ENCODE data around the gene HOTAIR.

DNA sequence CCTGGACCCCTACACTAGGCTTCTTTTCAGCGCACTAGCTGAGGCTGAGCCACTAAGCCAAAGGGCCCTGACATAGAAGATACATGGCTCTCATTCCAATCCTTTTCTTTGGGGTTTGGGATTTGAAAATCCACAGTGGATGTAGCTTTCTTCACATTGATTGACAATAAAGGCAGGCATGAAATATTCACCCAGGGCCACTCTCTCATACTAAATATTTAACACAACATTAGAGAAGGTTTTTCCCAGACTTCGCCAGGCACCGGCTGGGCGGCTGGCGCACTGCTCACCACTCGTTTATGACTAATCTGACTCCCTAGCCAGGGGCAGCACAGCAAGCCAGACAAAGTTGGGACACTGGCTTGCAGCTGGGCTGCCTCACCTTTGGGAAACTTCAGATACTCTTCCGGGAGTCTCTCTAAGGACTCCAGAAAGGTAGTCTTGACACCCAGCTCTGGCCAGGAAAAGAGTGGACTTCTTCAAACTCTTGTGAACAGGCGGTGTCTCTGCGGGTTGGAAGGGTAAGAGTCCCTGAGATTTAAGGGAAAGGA lies 2.5 kb downstream of the HOTAIR start:
- TF ChIP-seq, protein P1, sequence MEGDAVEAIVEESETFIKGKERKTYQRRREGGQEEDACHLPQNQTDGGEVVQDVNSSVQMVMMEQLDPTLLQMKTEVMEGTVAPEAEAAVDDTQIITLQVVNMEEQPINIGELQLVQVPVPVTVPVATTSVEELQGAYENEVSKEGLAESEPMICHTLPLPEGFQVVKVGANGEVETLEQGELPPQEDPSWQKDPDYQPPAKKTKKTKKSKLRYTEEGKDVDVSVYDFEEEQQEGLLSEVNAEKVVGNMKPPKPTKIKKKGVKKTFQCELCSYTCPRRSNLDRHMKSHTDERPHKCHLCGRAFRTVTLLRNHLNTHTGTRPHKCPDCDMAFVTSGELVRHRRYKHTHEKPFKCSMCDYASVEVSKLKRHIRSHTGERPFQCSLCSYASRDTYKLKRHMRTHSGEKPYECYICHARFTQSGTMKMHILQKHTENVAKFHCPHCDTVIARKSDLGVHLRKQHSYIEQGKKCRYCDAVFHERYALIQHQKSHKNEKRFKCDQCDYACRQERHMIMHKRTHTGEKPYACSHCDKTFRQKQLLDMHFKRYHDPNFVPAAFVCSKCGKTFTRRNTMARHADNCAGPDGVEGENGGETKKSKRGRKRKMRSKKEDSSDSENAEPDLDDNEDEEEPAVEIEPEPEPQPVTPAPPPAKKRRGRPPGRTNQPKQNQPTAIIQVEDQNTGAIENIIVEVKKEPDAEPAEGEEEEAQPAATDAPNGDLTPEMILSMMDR (IDR thresholded peaks at IDR 0.05; ENCODE audit: low read depth, low read length, missing input control), result no peak
- TF ChIP-seq TAF1 (conservative IDR thresholded peaks at IDR 0.05), result no peak
